KMS-11 (cell line): ENCODE data around the gene ILDR2.

Source experiments
- H2AFZ ChIP-seq: fragments of 200-600 bp; sonication (generic); 2 replicates; pipeline ENCODE4 v1.6.1; 2016; ENCODE audit warnings: antibody characterized with exemption, mixed run types, low read depth
- H3K27ac ChIP-seq: fragments of 200-600 bp; sonication (generic); 2 replicates; pipeline ENCODE4 v1.6.1; 2016; ENCODE audit warnings: mild to moderate bottlenecking, mixed run types
- H3K27me3 ChIP-seq: fragments of 200-600 bp; sonication (generic); 2 replicates; pipeline ENCODE4 v1.6.1; 2017; ENCODE audit warnings: mild to moderate bottlenecking, low read depth, mixed run types, moderate library complexity; ENCODE audit not compliant: insufficient read depth
- H3K36me3 ChIP-seq: fragments of 200-600 bp; sonication (generic); 2 replicates; pipeline ENCODE4 v1.6.1; 2017; ENCODE audit warnings: mild to moderate bottlenecking, mixed run types; ENCODE audit not compliant: insufficient read depth
- H3K4me1 ChIP-seq: fragments of 200-600 bp; sonication (generic); 2 replicates; pipeline ENCODE4 v1.6.1; 2016; ENCODE audit warnings: mild to moderate bottlenecking, low read depth, mixed run types; ENCODE audit not compliant: poor library complexity, severe bottlenecking
- H3K4me2 ChIP-seq: fragments of 200-600 bp; sonication (generic); 2 replicates; pipeline ENCODE4 v1.7.0; 2016; ENCODE audit warnings: mild to moderate bottlenecking, mixed run types
- H3K4me3 ChIP-seq: fragments of 200-600 bp; sonication (generic); IDR thresholded peaks from 2 replicates; pipeline ENCODE4 v1.6.1; 2017; ENCODE audit warnings: low read depth, low read length, mixed read lengths; ENCODE audit not compliant: insufficient read depth
- H3K79me2 ChIP-seq: fragments of 200-600 bp; sonication (generic); 2 replicates; pipeline ENCODE4 v1.6.1; 2016; ENCODE audit warnings: low read depth, mixed run types; ENCODE audit not compliant: insufficient read depth
- H3K9ac ChIP-seq: fragments of 200-600 bp; sonication (generic); 2 replicates; pipeline ENCODE4 v1.6.1; 2016; ENCODE audit warnings: mild to moderate bottlenecking, mixed run types
- H4K20me1 ChIP-seq: fragments of 200-600 bp; sonication (generic); 2 replicates; pipeline ENCODE4 v1.6.1; 2016; ENCODE audit warnings: mild to moderate bottlenecking, mixed run types; ENCODE audit not compliant: insufficient read depth
- TF ChIP-seq, protein P1 (sequence below): fragments of 200-600 bp; sonication (generic); conservative IDR thresholded peaks from 2 replicates; pipeline ENCODE4 v1.6.1; 2017; ENCODE audit warnings: low read depth, mild to moderate bottlenecking, antibody characterized with exemption, low read length, moderate library complexity, mixed read lengths

The ILDR2 gene

GRCh38 chr1:166915941-166916340, 59.4 kb downstream of the ILDR2 start:
- Histone ChIP-seq H3K27ac (no peak overlapping the region), H2AFZ (no peak overlapping the region), H3K79me2 (no peaks in the 10 kb centered on the region), H3K36me3 (no peaks in the 10 kb centered on the region), H3K9ac (no peak overlapping the region), H3K27me3 (no peaks in the 10 kb centered on the region), H4K20me1 (no peaks in the 10 kb centered on the region), H3K4me1 (peaks cover under 1% of the 10 kb centered on the region), H3K4me3 (no peak overlapping the region), H3K4me2 (no peak overlapping the region)
- TF ChIP-seq, protein P1, sequence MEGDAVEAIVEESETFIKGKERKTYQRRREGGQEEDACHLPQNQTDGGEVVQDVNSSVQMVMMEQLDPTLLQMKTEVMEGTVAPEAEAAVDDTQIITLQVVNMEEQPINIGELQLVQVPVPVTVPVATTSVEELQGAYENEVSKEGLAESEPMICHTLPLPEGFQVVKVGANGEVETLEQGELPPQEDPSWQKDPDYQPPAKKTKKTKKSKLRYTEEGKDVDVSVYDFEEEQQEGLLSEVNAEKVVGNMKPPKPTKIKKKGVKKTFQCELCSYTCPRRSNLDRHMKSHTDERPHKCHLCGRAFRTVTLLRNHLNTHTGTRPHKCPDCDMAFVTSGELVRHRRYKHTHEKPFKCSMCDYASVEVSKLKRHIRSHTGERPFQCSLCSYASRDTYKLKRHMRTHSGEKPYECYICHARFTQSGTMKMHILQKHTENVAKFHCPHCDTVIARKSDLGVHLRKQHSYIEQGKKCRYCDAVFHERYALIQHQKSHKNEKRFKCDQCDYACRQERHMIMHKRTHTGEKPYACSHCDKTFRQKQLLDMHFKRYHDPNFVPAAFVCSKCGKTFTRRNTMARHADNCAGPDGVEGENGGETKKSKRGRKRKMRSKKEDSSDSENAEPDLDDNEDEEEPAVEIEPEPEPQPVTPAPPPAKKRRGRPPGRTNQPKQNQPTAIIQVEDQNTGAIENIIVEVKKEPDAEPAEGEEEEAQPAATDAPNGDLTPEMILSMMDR: no peak

GRCh38 chr1:166915042-166915441, 60.3 kb downstream of the ILDR2 start:
- Histone ChIP-seq H3K36me3 (no peaks in the 10 kb centered on the region), H2AFZ (no peak overlapping the region), H3K9ac (no peak overlapping the region), H3K4me3 (no peak overlapping the region), H3K4me1 (peaks cover 10% of the 10 kb centered on the region), H3K27me3 (no peaks in the 10 kb centered on the region), H3K4me2 (no peak overlapping the region), H3K27ac (no peak overlapping the region), H4K20me1 (no peaks in the 10 kb centered on the region), H3K79me2 (no peaks in the 10 kb centered on the region)
- TF ChIP-seq, protein P1: no peak

GRCh38 chr1:166914111-166914510, 61.2 kb downstream of the ILDR2 start:
- Histone ChIP-seq H3K4me3 (no peak overlapping the region), H3K4me2 (no peak overlapping the region), H3K27me3 (no peaks in the 10 kb centered on the region), H3K27ac (no peak overlapping the region), H3K4me1 (peaks cover 10% of the 10 kb centered on the region), H3K36me3 (no peaks in the 10 kb centered on the region), H2AFZ (no peak overlapping the region), H3K79me2 (no peaks in the 10 kb centered on the region), H3K9ac (no peak overlapping the region), H4K20me1 (no peaks in the 10 kb centered on the region)
- TF ChIP-seq, protein P1: no peak

GRCh38 chr1:166911624-166912023, 63.7 kb downstream of the ILDR2 start:
- TF ChIP-seq, protein P1: no peak
- H3K9ac ChIP-seq: no peak overlapping the region
- no peaks in the 10 kb centered on the region for H3K36me3 ChIP-seq
- H3K27ac ChIP-seq: no peak overlapping the region
- H3K4me3 ChIP-seq: no peak overlapping the region
- peaks cover 14% of the 10 kb centered on the region for H3K4me1 ChIP-seq
- H3K4me2 ChIP-seq: no peak overlapping the region
- H3K79me2 ChIP-seq: no peaks in the 10 kb centered on the region
- H2AFZ ChIP-seq: no peak overlapping the region
- H4K20me1 ChIP-seq: no peaks in the 10 kb centered on the region
- no peaks in the 10 kb centered on the region for H3K27me3 ChIP-seq
